AG04450 (cell line): ENCODE results near the gene SYTL3. TPM values are rescaled to one million over a fixed set of nuclear protein-coding genes. Genes with fewer than 3 reads are reported as not detected.
A peak's percentile ranks its signal among the peaks of the same experiment; 100 is the strongest.

Experiments used
- CTCF ChIA-PET: fragments of 300-600, 350-600 bp; formaldehyde crosslinking; extraction: SDS; loops from one replicate; lab custom pipeline; 2022; ENCODE audit warnings: antibody characterized with exemption, inconsistent platforms; lab: Charles Lee
- POLR2A ChIA-PET: fragments of 350-600 bp; formaldehyde crosslinking; extraction: SDS; loops from one replicate; lab custom pipeline; 2021; ENCODE audit warnings: antibody characterized with exemption, inconsistent platforms; lab: Yijun Ruan, JAX
- DNase-seq: peaks from one replicate; pipeline ENCODE4 v3.0.0-alpha.2; 2011; ENCODE audit warnings: low read depth, low spot score
- H3K27ac ChIP-seq: one replicate; pipeline ENCODE4 v1.5.1; 2012; ENCODE audit warnings: low read depth, low read length, control low read depth
- H3K27me3 ChIP-seq: one replicate; pipeline ENCODE4 v1.6.0; 2012; ENCODE audit warnings: low read length; ENCODE audit not compliant: control insufficient read depth, insufficient read depth
- H3K4me3 ChIP-seq: 2 replicates; pipeline ENCODE4 v1.5.1; 2011; ENCODE audit warnings: mild to moderate bottlenecking, low read depth, low read length, control low read depth
- H3K9me3 ChIP-seq: 2 replicates; pipeline ENCODE4 v1.5.1; 2012; ENCODE audit warnings: low read length; ENCODE audit not compliant: control insufficient read depth, insufficient read depth
- CTCF ChIP-seq: IDR thresholded peaks from 2 replicates; pipeline ENCODE4 v1.5.1; 2011; ENCODE audit warnings: low read depth, low read length, control low read depth, inconsistent platforms
- polyA plus RNA-seq: library from polyadenylated mRNA; depleted of rRNA; stranded (reverse); fragments of >200 nt; gene quantifications from 2 replicates; pipeline ENCODE4 v1.2.3, GENCODE V29; 2011

SYTL3 gene
- polyA plus RNA-seq, 1 experiment, result 1.6 TPM

GRCh38 chr6:158743033-158743651, 93.3 kb downstream of the SYTL3 start:
- ChIA-PET POLR2A (interaction anchor here (0.7 kb wide), 1 partner anchor 28 kb away, joined by 8 read pairs; no protein-coding TSS in a partner anchor), CTCF (interaction anchor here (0.7 kb wide), 1 partner anchor 24 kb away, joined by 4 read pairs; no protein-coding TSS in a partner anchor)
- peaks cover 3% of the 10 kb centered on the region for H3K9me3 ChIP-seq
- no peak overlapping the region for H3K27ac ChIP-seq
- no peak for DNase-seq
- no peaks in the 10 kb centered on the region for H3K27me3 ChIP-seq
- TF ChIP-seq CTCF, result no peak
- no peak overlapping the region for H3K4me3 ChIP-seq

- POLR2A ChIA-PET, result no interaction called here
- no peaks in the 10 kb centered on the region for H3K27me3 ChIP-seq
- no peak for TF ChIP-seq CTCF
- no peak overlapping the region for H3K27ac ChIP-seq
- no peak overlapping the region for H3K4me3 ChIP-seq
- DNase-seq, result no peak
- H3K9me3 ChIP-seq, result no peaks in the 10 kb centered on the region
- CTCF ChIA-PET, result interaction anchor here (0.6 kb wide), 1 partner anchor 298 kb away, joined by 4 read pairs; no protein-coding TSS in a partner anchor
Measured at GRCh38 chr6:158744986-158745430, 95.2 kb downstream of the SYTL3 start.

GRCh38 chr6:158751224-158751623, 101.4 kb downstream of the SYTL3 start:
- DNase-seq, result no peak
- CTCF ChIA-PET, result interaction anchor here (0.6 kb wide), 1 partner anchor 202 kb away, joined by 5 read pairs; no protein-coding TSS in a partner anchor
- H3K9me3 ChIP-seq, result no peaks in the 10 kb centered on the region
- H3K27ac ChIP-seq, result no peak overlapping the region
- TF ChIP-seq CTCF, result no peak
- POLR2A ChIA-PET, result no interaction called here
- no peaks in the 10 kb centered on the region for H3K27me3 ChIP-seq
- no peak overlapping the region for H3K4me3 ChIP-seq

DNA sequence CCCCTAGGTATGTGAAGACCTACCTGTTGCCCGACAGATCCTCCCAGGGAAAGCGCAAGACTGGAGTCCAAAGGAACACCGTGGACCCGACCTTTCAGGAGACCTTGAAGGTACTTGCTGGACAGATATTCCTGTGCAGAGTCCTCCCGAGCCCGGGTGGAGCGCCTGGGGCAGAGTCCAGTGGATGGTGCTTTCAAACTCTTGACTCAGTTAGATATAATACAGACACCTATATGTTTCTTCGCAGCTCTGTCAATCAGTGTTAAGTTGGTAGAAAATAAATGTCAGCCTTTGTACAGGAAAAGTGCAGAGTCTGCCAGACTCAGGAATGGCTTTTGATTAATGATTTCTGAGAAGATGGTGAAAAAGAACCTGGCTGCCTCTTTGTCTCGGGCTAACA, 102.1 kb downstream of the SYTL3 start:
- Histone ChIP-seq H3K27me3 (no peaks in the 10 kb centered on the region), H3K4me3 (no peak overlapping the region), H3K9me3 (no peaks in the 10 kb centered on the region), H3K27ac (no peak overlapping the region)
- no peak for DNase-seq
- TF ChIP-seq CTCF, result no peak
- CTCF ChIA-PET, result no interaction called here
- POLR2A ChIA-PET, result no interaction called here

GRCh38 chr6:158752613-158753012, 102.8 kb downstream of the SYTL3 start:
- TF ChIP-seq CTCF, result 0 out of 2 replicates have a peak, but pooled peaks have one; percentile 20
- H3K4me3 ChIP-seq, result no peak overlapping the region
- no peaks in the 10 kb centered on the region for H3K9me3 ChIP-seq
- CTCF ChIA-PET, result interaction anchor here (0.6 to 0.7 kb wide), 3 partner anchors 22 to 230 kb away, joined by 3 to 6 read pairs (median 3); no protein-coding TSS in a partner anchor
- POLR2A ChIA-PET, result no interaction called here
- no peak for DNase-seq
- no peak overlapping the region for H3K27ac ChIP-seq
- no peaks in the 10 kb centered on the region for H3K27me3 ChIP-seq
